ENCODE measurements around the gene DMXL1.
"Not testable (repeated sequence)": the region's sequence is repeated elsewhere in the genome, so short reads cannot be mapped to it uniquely, and the experiment has no call there.

Gene DMXL1

GRCh38 chr5:119212026-119212425 is 141.1 kb downstream of the DMXL1 start:
- DNase-seq = no peak

- DNase-seq = no peak
Observed at GRCh38 chr5:119212676-119213075, 141.8 kb downstream of the DMXL1 start.

- no peak for DNase-seq
Observed at GRCh38 chr5:119217183-119217582, 146.3 kb downstream of the DMXL1 start.

GRCh38 chr5:119218830-119219782 is 148.2 kb downstream of the DMXL1 start:
- no peak for DNase-seq

GRCh38 chr5:119220576-119221197 is 149.8 kb downstream of the DMXL1 start:
- peak; percentile 32 for DNase-seq

- DNase-seq = no peak
Observed at GRCh38 chr5:119221330-119221729, 150.4 kb downstream of the DMXL1 start.

GRCh38 chr5:119229950-119230349 is 159.1 kb downstream of the DMXL1 start:
- no peak for DNase-seq

- DNase-seq = no peak
Observed at GRCh38 chr5:119238265-119239118, 167.6 kb downstream of the DMXL1 start.

GRCh38 chr5:119239119-119239417 is 168.2 kb downstream of the DMXL1 start:
- no peak for DNase-seq

- not testable (repeated sequence) for DNase-seq
Observed at GRCh38 chr5:119239826-119240225, 168.9 kb downstream of the DMXL1 start.

GRCh38 chr5:119243888-119244287 is 173.0 kb downstream of the DMXL1 start:
- no peak for DNase-seq

- DNase-seq = no peak
Observed at GRCh38 chr5:119250946-119251901, 180.3 kb downstream of the DMXL1 start.

- DNase-seq = no peak
Observed at GRCh38 chr5:119255571-119256356, 184.9 kb downstream of the DMXL1 start.

- DNase-seq = no peak
Observed at GRCh38 chr5:119257613-119258012, 186.7 kb downstream of the DMXL1 start.

- no peak for DNase-seq
Observed at GRCh38 chr5:119263639-119264038, 192.8 kb downstream of the DMXL1 start.

GRCh38 chr5:119264186-119264585 is 193.3 kb downstream of the DMXL1 start:
- DNase-seq = no peak

GRCh38 chr5:119267958-119268386 is 197.1 kb downstream of the DMXL1 start:
- peak; percentile 96 for DNase-seq

GRCh38 chr5:119268387-119269060 is 197.6 kb downstream of the DMXL1 start:
- DNase-seq = peak; percentile 98

- DNase-seq = peak; percentile 31
Observed at GRCh38 chr5:119269061-119269944, 198.4 kb downstream of the DMXL1 start.

- DNase-seq = no peak
Observed at GRCh38 chr5:119270121-119270565, 199.3 kb downstream of the DMXL1 start.
